Skin of body (tissue), 2 donors: ENCODE data around the gene CES3. TPM values are rescaled to one million over a fixed set of nuclear protein-coding genes. Genes with fewer than 3 reads are reported as not detected.
"Not testable (repeated sequence)": the region's sequence is repeated elsewhere in the genome, so short reads cannot be mapped to it uniquely, and the experiment has no call there.

Experiments
- DNase-seq: peaks from one replicate; lab custom pipeline; 2025; lab: John Stamatoyannopoulos, UW
- total RNA-seq: library from RNA; depleted of rRNA; stranded (reverse); fragments of >200 nt; gene quantifications from one replicate; pipeline ENCODE4 v1.2.3, GENCODE V29; 2014

CES3 gene
- total RNA-seq, 1 donor from 2014 or later, result not detected

- not testable (repeated sequence) for DNase-seq
Observed at GRCh38 chr16:66944971-66945370, 16.1 kb upstream of the CES3 start.

- DNase-seq, result no peak
Observed at GRCh38 chr16:66945939-66946338, 15.1 kb upstream of the CES3 start.

- no peak for DNase-seq
Observed at GRCh38 chr16:66946541-66946940, 14.5 kb upstream of the CES3 start.

GRCh38 chr16:66946974-66947301 lies 14.1 kb upstream of the CES3 start:
- DNase-seq, result no peak

GRCh38 chr16:66947302-66948065 lies 13.6 kb upstream of the CES3 start:
- peak; percentile 69 for DNase-seq

- DNase-seq, result no peak
Observed at GRCh38 chr16:66948134-66948836, 12.8 kb upstream of the CES3 start.

GRCh38 chr16:66948837-66949225 lies 12.2 kb upstream of the CES3 start:
- DNase-seq, result no peak

GRCh38 chr16:66949472-66949871 lies 11.6 kb upstream of the CES3 start:
- no peak for DNase-seq

GRCh38 chr16:66950437-66950836 lies 10.6 kb upstream of the CES3 start:
- DNase-seq, result no peak

GRCh38 chr16:66950971-66951790 lies 9.9 kb upstream of the CES3 start:
- no peak for DNase-seq

GRCh38 chr16:66952430-66953110 lies 8.5 kb upstream of the CES3 start:
- DNase-seq, result no peak

GRCh38 chr16:66953462-66954096 lies 7.5 kb upstream of the CES3 start:
- DNase-seq, result no peak

GRCh38 chr16:66954097-66954659 lies 6.9 kb upstream of the CES3 start:
- DNase-seq, result peak; percentile 50

GRCh38 chr16:66955363-66956153 lies 5.5 kb upstream of the CES3 start:
- not testable (repeated sequence) for DNase-seq

- not testable (repeated sequence) for DNase-seq
Observed at GRCh38 chr16:66956154-66956457, 5.0 kb upstream of the CES3 start.

GRCh38 chr16:66958857-66959703 lies 2.0 kb upstream of the CES3 start:
- no peak for DNase-seq

- no peak for DNase-seq
Observed at GRCh38 chr16:66959704-66960161, 1.3 kb upstream of the CES3 start.

GRCh38 chr16:66960270-66960669 lies 796 bp upstream of the CES3 start:
- no peak for DNase-seq

GRCh38 chr16:66961914-66962313 lies 848 bp downstream of the CES3 start:
- DNase-seq, result no peak
